ENCODE results near the gene CFLAR. TPM values are rescaled to one million over a fixed set of nuclear protein-coding genes. Genes with fewer than 3 reads are reported as not detected.

The CFLAR gene
- total RNA-seq, 1 experiment from 2014 or later = 21.5 TPM

GRCh38 chr2:201150454-201151020 is 34.6 kb downstream of the CFLAR start:
- H3K27ac Mint-ChIP-seq = peak overlapping the region; percentile 11; the same call in 1 of the 2 replicates
- H3K36me3 Mint-ChIP-seq = peaks cover 4% of the 10 kb centered on the region
- no peak for DNase-seq (ENCODE audit: low spot score)
- ChIA-PET CTCF (interaction anchor here (0.7 kb wide), 1 partner anchor 82 kb away, joined by 3 read pairs; no protein-coding TSS in a partner anchor), POLR2A (no interaction called here)
- TF ChIP-seq CDX4 (CRISPR knock-in tag; IDR thresholded peaks at IDR 0.05; ENCODE audit: borderline replicate concordance) (no peak), E2F4 (CRISPR knock-in tag; IDR thresholded peaks at IDR 0.05; ENCODE audit: borderline replicate concordance, low read depth) (no peak), IRF2 (CRISPR knock-in tag; IDR thresholded peaks at IDR 0.05; ENCODE audit: borderline replicate concordance, low read depth) (no peak), ZMAT4 (CRISPR knock-in tag; IDR thresholded peaks at IDR 0.05) (no peak), ZBTB21 (CRISPR knock-in tag; IDR thresholded peaks at IDR 0.05; ENCODE audit: borderline replicate concordance) (no peak), GTF2I (CRISPR knock-in tag; conservative IDR thresholded peaks at IDR 0.05) (no peak), TEAD1 (CRISPR knock-in tag; IDR thresholded peaks at IDR 0.05) (no peak), USF1 (CRISPR knock-in tag; IDR thresholded peaks at IDR 0.05) (no peak), ZNF317 (CRISPR knock-in tag; IDR thresholded peaks at IDR 0.05; ENCODE audit: borderline replicate concordance, low read depth) (no peak), ZNF512 (CRISPR knock-in tag; IDR thresholded peaks at IDR 0.05; ENCODE audit: borderline replicate concordance) (no peak), ESRRA (CRISPR knock-in tag; IDR thresholded peaks at IDR 0.05; ENCODE audit: borderline replicate concordance) (no peak), STAT6 (CRISPR knock-in tag; conservative IDR thresholded peaks at IDR 0.05; ENCODE audit: low read depth) (no peak)
- TF ChIP-seq, protein P1, sequence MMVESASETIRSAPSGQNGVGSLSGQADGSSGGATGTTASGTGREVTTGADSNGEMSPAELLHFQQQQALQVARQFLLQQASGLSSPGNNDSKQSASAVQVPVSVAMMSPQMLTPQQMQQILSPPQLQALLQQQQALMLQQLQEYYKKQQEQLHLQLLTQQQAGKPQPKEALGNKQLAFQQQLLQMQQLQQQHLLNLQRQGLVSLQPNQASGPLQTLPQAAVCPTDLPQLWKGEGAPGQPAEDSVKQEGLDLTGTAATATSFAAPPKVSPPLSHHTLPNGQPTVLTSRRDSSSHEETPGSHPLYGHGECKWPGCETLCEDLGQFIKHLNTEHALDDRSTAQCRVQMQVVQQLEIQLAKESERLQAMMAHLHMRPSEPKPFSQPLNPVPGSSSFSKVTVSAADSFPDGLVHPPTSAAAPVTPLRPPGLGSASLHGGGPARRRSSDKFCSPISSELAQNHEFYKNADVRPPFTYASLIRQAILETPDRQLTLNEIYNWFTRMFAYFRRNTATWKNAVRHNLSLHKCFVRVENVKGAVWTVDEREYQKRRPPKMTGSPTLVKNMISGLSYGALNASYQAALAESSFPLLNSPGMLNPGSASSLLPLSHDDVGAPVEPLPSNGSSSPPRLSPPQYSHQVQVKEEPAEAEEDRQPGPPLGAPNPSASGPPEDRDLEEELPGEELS (CRISPR knock-in tag; IDR thresholded peaks at IDR 0.05) = no peak
- TF ChIP-seq, protein P2, sequence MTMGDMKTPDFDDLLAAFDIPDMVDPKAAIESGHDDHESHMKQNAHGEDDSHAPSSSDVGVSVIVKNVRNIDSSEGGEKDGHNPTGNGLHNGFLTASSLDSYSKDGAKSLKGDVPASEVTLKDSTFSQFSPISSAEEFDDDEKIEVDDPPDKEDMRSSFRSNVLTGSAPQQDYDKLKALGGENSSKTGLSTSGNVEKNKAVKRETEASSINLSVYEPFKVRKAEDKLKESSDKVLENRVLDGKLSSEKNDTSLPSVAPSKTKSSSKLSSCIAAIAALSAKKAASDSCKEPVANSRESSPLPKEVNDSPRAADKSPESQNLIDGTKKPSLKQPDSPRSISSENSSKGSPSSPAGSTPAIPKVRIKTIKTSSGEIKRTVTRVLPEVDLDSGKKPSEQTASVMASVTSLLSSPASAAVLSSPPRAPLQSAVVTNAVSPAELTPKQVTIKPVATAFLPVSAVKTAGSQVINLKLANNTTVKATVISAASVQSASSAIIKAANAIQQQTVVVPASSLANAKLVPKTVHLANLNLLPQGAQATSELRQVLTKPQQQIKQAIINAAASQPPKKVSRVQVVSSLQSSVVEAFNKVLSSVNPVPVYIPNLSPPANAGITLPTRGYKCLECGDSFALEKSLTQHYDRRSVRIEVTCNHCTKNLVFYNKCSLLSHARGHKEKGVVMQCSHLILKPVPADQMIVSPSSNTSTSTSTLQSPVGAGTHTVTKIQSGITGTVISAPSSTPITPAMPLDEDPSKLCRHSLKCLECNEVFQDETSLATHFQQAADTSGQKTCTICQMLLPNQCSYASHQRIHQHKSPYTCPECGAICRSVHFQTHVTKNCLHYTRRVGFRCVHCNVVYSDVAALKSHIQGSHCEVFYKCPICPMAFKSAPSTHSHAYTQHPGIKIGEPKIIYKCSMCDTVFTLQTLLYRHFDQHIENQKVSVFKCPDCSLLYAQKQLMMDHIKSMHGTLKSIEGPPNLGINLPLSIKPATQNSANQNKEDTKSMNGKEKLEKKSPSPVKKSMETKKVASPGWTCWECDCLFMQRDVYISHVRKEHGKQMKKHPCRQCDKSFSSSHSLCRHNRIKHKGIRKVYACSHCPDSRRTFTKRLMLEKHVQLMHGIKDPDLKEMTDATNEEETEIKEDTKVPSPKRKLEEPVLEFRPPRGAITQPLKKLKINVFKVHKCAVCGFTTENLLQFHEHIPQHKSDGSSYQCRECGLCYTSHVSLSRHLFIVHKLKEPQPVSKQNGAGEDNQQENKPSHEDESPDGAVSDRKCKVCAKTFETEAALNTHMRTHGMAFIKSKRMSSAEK (CRISPR knock-in tag; IDR thresholded peaks at IDR 0.05; ENCODE audit: borderline replicate concordance) = no peak
- H3K4me1 Mint-ChIP-seq = peaks cover 10% of the 10 kb centered on the region
- H3K27me3 Mint-ChIP-seq (ENCODE audit: low read depth) = no peaks in the 10 kb centered on the region
- H3K4me3 Mint-ChIP-seq = no peak overlapping the region
- no peaks in the 10 kb centered on the region for H3K9me3 Mint-ChIP-seq
- no peak for ATAC-seq

Measured in WTC11 (cell line).